Measurements from ENCODE around the gene RCOR1.

GRCh38 chr14:102697501-102697900, 105.1 kb downstream of the RCOR1 start:
- no peak for TF ChIP-seq POLR2AphosphoS5 (IDR thresholded peaks at IDR 0.05; ENCODE audit: low read depth)
- TF ChIP-seq CTCF (IDR thresholded peaks at IDR 0.05; ENCODE audit: insufficient read depth, low read length), result no peak
- TF ChIP-seq GABPA (IDR thresholded peaks at IDR 0.05; ENCODE audit: low read depth), result no peak

Data from HL-60 (cell line).